Neural cell (in vitro differentiated cells): ENCODE results near the gene BMP7. TPM values are rescaled to one million over a fixed set of nuclear protein-coding genes. Genes with fewer than 3 reads are reported as not detected.

ENCODE experiments used
- H2AFZ ChIP-seq: fragments of 200-600, 300-800 bp; sonication (generic), shearing (Covaris generic); 2 replicates; pipeline ENCODE4 v1.6.0; 2014; ENCODE audit warnings: low read depth, mild to moderate bottlenecking, antibody characterized with exemption, low read length, moderate library complexity
- H3F3A ChIP-seq: fragments of 200-600 bp; shearing (Covaris generic); 2 replicates; pipeline ENCODE4 v1.6.1; 2016; ENCODE audit warnings: mild to moderate bottlenecking, moderate library complexity, mixed read lengths, antibody characterized with exemption, low read length; ENCODE audit not compliant: insufficient read depth, poor library complexity, severe bottlenecking
- H3K27ac ChIP-seq: fragments of 200-600, 300-800 bp; sonication (generic), shearing (Covaris generic); 2 replicates; pipeline ENCODE4 v1.5.1; 2014; ENCODE audit warnings: mild to moderate bottlenecking, low read length, moderate library complexity
- H3K27me3 ChIP-seq: fragments of 300-800, 200-600 bp; sonication (generic), shearing (Covaris generic); 2 replicates; pipeline ENCODE4 v1.6.0; 2014; ENCODE audit warnings: mild to moderate bottlenecking, low read depth, low read length, moderate library complexity; ENCODE audit not compliant: insufficient read depth
- H3K36me3 ChIP-seq: fragments of 300-800, 200-600 bp; sonication (generic), shearing (Covaris generic); 2 replicates; pipeline ENCODE4 v1.5.1; 2014; ENCODE audit warnings: mild to moderate bottlenecking, antibody characterized with exemption, low read length, moderate library complexity; ENCODE audit not compliant: insufficient read depth
- H3K4me2 ChIP-seq: fragments of 300-800, 200-600 bp; sonication (generic), shearing (Covaris generic); 2 replicates; pipeline ENCODE4 v1.6.0; 2014; ENCODE audit warnings: mild to moderate bottlenecking, low read length
- H3K4me3 ChIP-seq: fragments of 300-800, 200-600 bp; sonication (generic), shearing (Covaris generic); 2 replicates; pipeline ENCODE4 v1.5.1; 2014; ENCODE audit warnings: mild to moderate bottlenecking, low read length, moderate library complexity
- H3K79me2 ChIP-seq: fragments of 200-600 bp; shearing (Covaris generic); replicated peaks from 2 replicates; pipeline ENCODE4 v1.6.0; 2014; ENCODE audit warnings: mild to moderate bottlenecking, low read length, moderate library complexity; ENCODE audit not compliant: insufficient read depth
- H3K9ac ChIP-seq: fragments of 300-800, 200-600 bp; sonication (generic), shearing (Covaris generic); 2 replicates; pipeline ENCODE4 v1.6.1; 2016; ENCODE audit warnings: mild to moderate bottlenecking, low read length, mixed read lengths
- H3K9me2 ChIP-seq: fragments of 200-600 bp; shearing (Covaris generic); 2 replicates; pipeline ENCODE4 v1.6.1; 2016; ENCODE audit warnings: mild to moderate bottlenecking, low read length, mixed read lengths; ENCODE audit not compliant: insufficient read depth
- H3K9me3 ChIP-seq: fragments of 200-600, 300-800 bp; sonication (generic), shearing (Covaris generic); 2 replicates; pipeline ENCODE4 v1.6.1; 2016; ENCODE audit warnings: mild to moderate bottlenecking, mixed run types, low read length, moderate library complexity, mixed read lengths
- H4K20me1 ChIP-seq: fragments of 200-600 bp; shearing (Covaris generic); 2 replicates; pipeline ENCODE4 v1.6.1; 2016; ENCODE audit warnings: mild to moderate bottlenecking, mixed run types; ENCODE audit not compliant: insufficient read depth
- EP300 ChIP-seq: fragments of 450-650 bp; conservative IDR thresholded peaks from 2 replicates; pipeline ENCODE4 v1.6.1; 2014; ENCODE audit warnings: antibody characterized with exemption, mild to moderate bottlenecking, moderate library complexity; ENCODE audit not compliant: poor library complexity, severe bottlenecking
- EZH2 ChIP-seq: fragments of 200-600, 300-800 bp; shearing (Covaris generic), sonication (generic); IDR thresholded peaks from 2 replicates; pipeline ENCODE4 v1.6.1; 2014; ENCODE audit warnings: antibody characterized with exemption, low read length, borderline replicate concordance, mild to moderate bottlenecking; ENCODE audit not compliant: insufficient read depth, poor library complexity, severe bottlenecking
- MXI1 ChIP-seq: fragments of 450-650 bp; conservative IDR thresholded peaks from 2 replicates; pipeline ENCODE4 v1.6.1; 2014; ENCODE audit warnings: antibody characterized with exemption, mild to moderate bottlenecking; ENCODE audit not compliant: poor library complexity, severe bottlenecking
- POLR2AphosphoS5 ChIP-seq: IDR thresholded peaks from 2 replicates; pipeline ENCODE4 v1.6.1; 2012
- RAD21 ChIP-seq: fragments of 450-650 bp; conservative IDR thresholded peaks from 2 replicates; pipeline ENCODE4 v1.6.1; 2014; ENCODE audit warnings: antibody characterized with exemption, mild to moderate bottlenecking, moderate library complexity
- SMC3 ChIP-seq: fragments of 450-650 bp; conservative IDR thresholded peaks from 2 replicates; pipeline ENCODE4 v1.6.1; 2014; ENCODE audit warnings: antibody characterized with exemption, mild to moderate bottlenecking, moderate library complexity; ENCODE audit not compliant: poor library complexity
- TAF1 ChIP-seq: IDR thresholded peaks from 2 replicates; pipeline ENCODE4 v1.6.1; 2012; ENCODE audit warnings: low read depth
- polyA plus RNA-seq: library from polyadenylated mRNA; depleted of rRNA; stranded (reverse); fragments of >200 nt; gene quantifications from 2 replicates; pipeline ENCODE4 v1.2.3, GENCODE V29; 2014
- TF ChIP-seq, protein P1 (sequence below): IDR thresholded peaks from 2 replicates; pipeline ENCODE4 v1.6.1; 2012; ENCODE audit warnings: borderline replicate concordance
- TF ChIP-seq, protein P2 (sequence below): fragments of 450-650 bp; IDR thresholded peaks from 2 replicates; pipeline ENCODE4 v1.5.1; 2014; ENCODE audit warnings: antibody characterized with exemption, mild to moderate bottlenecking, moderate library complexity; ENCODE audit not compliant: poor library complexity, severe bottlenecking

The BMP7 gene
- polyA plus RNA-seq, 1 donor from 2014 or later: 3.6 TPM

DNA sequence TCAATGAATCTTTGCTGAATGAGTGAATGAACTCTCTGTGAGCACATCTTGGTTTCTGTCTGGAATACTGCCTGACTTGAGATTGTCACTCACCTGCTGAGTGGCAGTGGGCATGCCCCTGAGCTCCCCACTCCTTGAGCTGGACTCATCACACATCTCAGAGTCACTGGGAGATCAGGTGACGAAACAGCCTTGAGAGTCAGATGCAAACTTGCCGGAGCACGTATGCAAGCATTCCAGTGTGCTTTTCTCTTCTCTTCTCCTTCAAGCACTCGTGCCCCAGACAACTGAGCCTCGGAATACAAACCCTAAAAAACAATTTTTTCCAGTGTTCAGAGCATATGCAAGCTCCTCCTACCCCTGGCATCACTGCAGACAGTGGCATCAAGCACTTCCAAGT is 9.4 kb upstream of the BMP7 start:
- H3K79me2 ChIP-seq: no peaks in the 10 kb centered on the region
- TF ChIP-seq TAF1 (no peak), EP300 (no peak), SMC3 (no peak), RAD21 (no peak), POLR2AphosphoS5 (no peak)
- TF ChIP-seq, protein P1, sequence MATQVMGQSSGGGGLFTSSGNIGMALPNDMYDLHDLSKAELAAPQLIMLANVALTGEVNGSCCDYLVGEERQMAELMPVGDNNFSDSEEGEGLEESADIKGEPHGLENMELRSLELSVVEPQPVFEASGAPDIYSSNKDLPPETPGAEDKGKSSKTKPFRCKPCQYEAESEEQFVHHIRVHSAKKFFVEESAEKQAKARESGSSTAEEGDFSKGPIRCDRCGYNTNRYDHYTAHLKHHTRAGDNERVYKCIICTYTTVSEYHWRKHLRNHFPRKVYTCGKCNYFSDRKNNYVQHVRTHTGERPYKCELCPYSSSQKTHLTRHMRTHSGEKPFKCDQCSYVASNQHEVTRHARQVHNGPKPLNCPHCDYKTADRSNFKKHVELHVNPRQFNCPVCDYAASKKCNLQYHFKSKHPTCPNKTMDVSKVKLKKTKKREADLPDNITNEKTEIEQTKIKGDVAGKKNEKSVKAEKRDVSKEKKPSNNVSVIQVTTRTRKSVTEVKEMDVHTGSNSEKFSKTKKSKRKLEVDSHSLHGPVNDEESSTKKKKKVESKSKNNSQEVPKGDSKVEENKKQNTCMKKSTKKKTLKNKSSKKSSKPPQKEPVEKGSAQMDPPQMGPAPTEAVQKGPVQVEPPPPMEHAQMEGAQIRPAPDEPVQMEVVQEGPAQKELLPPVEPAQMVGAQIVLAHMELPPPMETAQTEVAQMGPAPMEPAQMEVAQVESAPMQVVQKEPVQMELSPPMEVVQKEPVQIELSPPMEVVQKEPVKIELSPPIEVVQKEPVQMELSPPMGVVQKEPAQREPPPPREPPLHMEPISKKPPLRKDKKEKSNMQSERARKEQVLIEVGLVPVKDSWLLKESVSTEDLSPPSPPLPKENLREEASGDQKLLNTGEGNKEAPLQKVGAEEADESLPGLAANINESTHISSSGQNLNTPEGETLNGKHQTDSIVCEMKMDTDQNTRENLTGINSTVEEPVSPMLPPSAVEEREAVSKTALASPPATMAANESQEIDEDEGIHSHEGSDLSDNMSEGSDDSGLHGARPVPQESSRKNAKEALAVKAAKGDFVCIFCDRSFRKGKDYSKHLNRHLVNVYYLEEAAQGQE: no peak

DNA sequence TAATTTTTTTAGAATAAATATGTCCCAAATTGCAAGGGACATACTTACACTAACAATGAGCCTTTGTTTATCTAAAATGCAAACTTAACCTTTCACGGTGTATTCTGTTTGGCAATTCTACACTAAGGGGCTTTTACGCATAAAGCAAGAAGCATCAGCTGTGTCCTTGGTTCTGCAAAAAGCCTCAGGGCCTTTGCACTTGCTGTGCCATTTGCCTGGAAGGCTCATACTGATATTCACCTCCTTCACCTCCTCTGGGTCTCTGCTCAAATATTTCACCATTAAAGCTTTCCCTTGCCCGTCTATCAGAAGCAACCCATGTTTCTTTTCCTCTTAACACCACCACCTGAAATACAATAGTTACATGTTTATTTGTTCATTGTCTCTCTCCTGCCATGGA is 8.9 kb upstream of the BMP7 start:
- H3K9ac ChIP-seq: no peak overlapping the region
- H3F3A ChIP-seq: no peaks in the 10 kb centered on the region
- H3K36me3 ChIP-seq: no peaks in the 10 kb centered on the region
- no peak overlapping the region for H3K27ac ChIP-seq
- TF ChIP-seq, protein P2, sequence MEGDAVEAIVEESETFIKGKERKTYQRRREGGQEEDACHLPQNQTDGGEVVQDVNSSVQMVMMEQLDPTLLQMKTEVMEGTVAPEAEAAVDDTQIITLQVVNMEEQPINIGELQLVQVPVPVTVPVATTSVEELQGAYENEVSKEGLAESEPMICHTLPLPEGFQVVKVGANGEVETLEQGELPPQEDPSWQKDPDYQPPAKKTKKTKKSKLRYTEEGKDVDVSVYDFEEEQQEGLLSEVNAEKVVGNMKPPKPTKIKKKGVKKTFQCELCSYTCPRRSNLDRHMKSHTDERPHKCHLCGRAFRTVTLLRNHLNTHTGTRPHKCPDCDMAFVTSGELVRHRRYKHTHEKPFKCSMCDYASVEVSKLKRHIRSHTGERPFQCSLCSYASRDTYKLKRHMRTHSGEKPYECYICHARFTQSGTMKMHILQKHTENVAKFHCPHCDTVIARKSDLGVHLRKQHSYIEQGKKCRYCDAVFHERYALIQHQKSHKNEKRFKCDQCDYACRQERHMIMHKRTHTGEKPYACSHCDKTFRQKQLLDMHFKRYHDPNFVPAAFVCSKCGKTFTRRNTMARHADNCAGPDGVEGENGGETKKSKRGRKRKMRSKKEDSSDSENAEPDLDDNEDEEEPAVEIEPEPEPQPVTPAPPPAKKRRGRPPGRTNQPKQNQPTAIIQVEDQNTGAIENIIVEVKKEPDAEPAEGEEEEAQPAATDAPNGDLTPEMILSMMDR: no peak
- TF ChIP-seq POLR2AphosphoS5 (no peak), EP300 (no peak), MXI1 (no peak), TAF1 (no peak), EZH2 (no peak), RAD21 (no peak), SMC3 (no peak)
- TF ChIP-seq, protein P1: no peak
- no peaks in the 10 kb centered on the region for H3K27me3 ChIP-seq
- no peaks in the 10 kb centered on the region for H4K20me1 ChIP-seq
- H3K4me2 ChIP-seq: no peak overlapping the region
- no peak overlapping the region for H3K4me3 ChIP-seq
- no peaks in the 10 kb centered on the region for H3K79me2 ChIP-seq
- H3K9me2 ChIP-seq: no peaks in the 10 kb centered on the region
- no peaks in the 10 kb centered on the region for H3K9me3 ChIP-seq
- H2AFZ ChIP-seq: no peak overlapping the region

More for the DNA sequence above, 9.4 kb upstream of the BMP7 start:
- Histone ChIP-seq H3K9me3 (no peaks in the 10 kb centered on the region), H3K4me2 (no peak overlapping the region), H3K27me3 (no peaks in the 10 kb centered on the region), H3K9me2 (no peaks in the 10 kb centered on the region), H2AFZ (no peak overlapping the region), H3K36me3 (no peaks in the 10 kb centered on the region), H3K4me3 (no peak overlapping the region), H3K9ac (no peak overlapping the region), H4K20me1 (no peaks in the 10 kb centered on the region), H3K27ac (no peak overlapping the region), H3F3A (no peaks in the 10 kb centered on the region)
